ENCODE measurements around the gene ENDOV. TPM values are rescaled to one million over a fixed set of nuclear protein-coding genes. Genes with fewer than 3 reads are reported as not detected.
A peak's percentile ranks its signal among the peaks of the same experiment; 100 is the strongest.

The ENDOV gene
- total and polyA plus RNA-seq, 2 of the 13 experiments (the other 11 are each of a cell fraction or from before 2014, with no cell fraction given): 15.1 to 17.1 TPM

GRCh38 chr17:80454557-80455335 is 39.8 kb downstream of the ENDOV start (continued):
- TF ChIP-seq ATAD3A (CRISPR knock-in tag; IDR thresholded peaks at IDR 0.05): no peak; the same call in 1 of the 2 replicates
- TF ChIP-seq ZSCAN12 (CRISPR knock-in tag; IDR thresholded peaks at IDR 0.05): no peak; the same call in 1 of the 2 replicates
- peak; percentile 89 for TF ChIP-seq TFDP1 (CRISPR knock-in tag; IDR thresholded peaks at IDR 0.05; ENCODE audit: borderline replicate concordance)
- TF ChIP-seq ZBTB1 (CRISPR knock-in tag; IDR thresholded peaks at IDR 0.05; ENCODE audit: borderline replicate concordance): no peak
- 0 out of 4 replicates have a peak, but pooled peaks of 1 of the 2 experiments have one; percentile 42 for TF ChIP-seq ATF4 (CRISPR knock-in tag; IDR thresholded peaks at IDR 0.05)
- peak; percentile 45 for TF ChIP-seq DRAP1 (CRISPR knock-in tag; IDR thresholded peaks at IDR 0.05)
- TF ChIP-seq ZNF724P (CRISPR knock-in tag; IDR thresholded peaks at IDR 0.05; ENCODE audit: borderline replicate concordance): peak; percentile 91
- peak; percentile 93 for TF ChIP-seq ZNF547 (CRISPR knock-in tag; IDR thresholded peaks at IDR 0.05)
- TF ChIP-seq IRX3 (CRISPR knock-in tag; IDR thresholded peaks at IDR 0.05; ENCODE audit: borderline replicate concordance, low read depth): peak; percentile 97
- TF ChIP-seq REPIN1 (CRISPR knock-in tag; IDR thresholded peaks at IDR 0.05; ENCODE audit: borderline replicate concordance, low read depth): peak; percentile 72
- peak; percentile 67 for TF ChIP-seq ZNF44 (CRISPR knock-in tag; IDR thresholded peaks at IDR 0.05)
- peak; percentile 91 for TF ChIP-seq SRY (CRISPR knock-in tag; IDR thresholded peaks at IDR 0.05)
- peak; percentile 87 for TF ChIP-seq ARID4A (CRISPR knock-in tag; IDR thresholded peaks at IDR 0.05; ENCODE audit: borderline replicate concordance)
- no peak; the same call in 1 of the 2 replicates for TF ChIP-seq CENPBD1 (CRISPR knock-in tag; IDR thresholded peaks at IDR 0.05; ENCODE audit: borderline replicate concordance, low read depth)
- TF ChIP-seq ZSCAN25 (CRISPR knock-in tag; IDR thresholded peaks at IDR 0.05): peak; percentile 14; the same call in 1 of the 2 replicates
- no peak for TF ChIP-seq ATF1 (CRISPR knock-in tag; IDR thresholded peaks at IDR 0.05)
- no peak for TF ChIP-seq GLMP (CRISPR knock-in tag; IDR thresholded peaks at IDR 0.05; ENCODE audit: borderline replicate concordance)
